Left ventricle myocardium inferior (tissue), 1 donor: ENCODE results near the gene PABPN1L. TPM values are rescaled to one million over a fixed set of nuclear protein-coding genes. Genes with fewer than 3 reads are reported as not detected.

ENCODE experiments used
- DNase-seq: peaks from one replicate; pipeline ENCODE4 v3.0.0-alpha.2; 2020
- H3K27ac ChIP-seq: fragments of 200-600 bp; replicated peaks from 2 replicates; pipeline ENCODE4 v1.8.0; 2021
- H3K27me3 ChIP-seq: fragments of 200-600 bp; 2 replicates; pipeline ENCODE4 v1.8.0; 2021; ENCODE audit warnings: low read depth
- H3K36me3 ChIP-seq: fragments of 200-600 bp; 2 replicates; pipeline ENCODE4 v1.8.0; 2021
- H3K4me1 ChIP-seq: fragments of 200-600 bp; 2 replicates; pipeline ENCODE4 v1.8.0; 2021
- H3K4me3 ChIP-seq: fragments of 200-600 bp; 2 replicates; pipeline ENCODE4 v1.8.0; 2021; ENCODE audit warnings: mild to moderate bottlenecking, moderate library complexity
- H3K9me3 ChIP-seq: fragments of 200-600 bp; replicated peaks from 2 replicates; pipeline ENCODE4 v1.8.0; 2021
- intact Hi-C: fragments of 100-400 bp; cut with micrococcal nuclease; formaldehyde crosslinking; loops from one replicate; pipeline ENCODE4 v1.11.0; 2022
- total RNA-seq: library from RNA; stranded (reverse); fragmentation: NEBNext Ultra II Directional; extraction: Animal tissue kit (Norgen Biotek cat#: 25700); gene quantifications from one replicate; pipeline ENCODE4 v1.2.1, GENCODE V29; 2021
- TF ChIP-seq, protein P1 (sequence below): fragments of 200-600 bp; IDR thresholded peaks from 2 replicates; pipeline ENCODE4 v1.8.0; 2021; ENCODE audit warnings: antibody characterized with exemption, mild to moderate bottlenecking, borderline replicate concordance
- donor health status: DM: no; HTN: yes; CAD: no; lungs with severe emphysema.

PABPN1L gene
- total RNA-seq, 1 donor from 2014 or later: not detected

GRCh38 chr16:88851616-88852015 is 14.8 kb downstream of the PABPN1L start:
- H3K27me3 ChIP-seq: no peaks in the 10 kb centered on the region
- H3K27ac ChIP-seq: no peak overlapping the region
- no peak for DNase-seq
- peaks cover 23% of the 10 kb centered on the region for H3K36me3 ChIP-seq
- intact Hi-C loops: no loop called here
- no peaks in the 10 kb centered on the region for H3K9me3 ChIP-seq
- TF ChIP-seq, protein P1, sequence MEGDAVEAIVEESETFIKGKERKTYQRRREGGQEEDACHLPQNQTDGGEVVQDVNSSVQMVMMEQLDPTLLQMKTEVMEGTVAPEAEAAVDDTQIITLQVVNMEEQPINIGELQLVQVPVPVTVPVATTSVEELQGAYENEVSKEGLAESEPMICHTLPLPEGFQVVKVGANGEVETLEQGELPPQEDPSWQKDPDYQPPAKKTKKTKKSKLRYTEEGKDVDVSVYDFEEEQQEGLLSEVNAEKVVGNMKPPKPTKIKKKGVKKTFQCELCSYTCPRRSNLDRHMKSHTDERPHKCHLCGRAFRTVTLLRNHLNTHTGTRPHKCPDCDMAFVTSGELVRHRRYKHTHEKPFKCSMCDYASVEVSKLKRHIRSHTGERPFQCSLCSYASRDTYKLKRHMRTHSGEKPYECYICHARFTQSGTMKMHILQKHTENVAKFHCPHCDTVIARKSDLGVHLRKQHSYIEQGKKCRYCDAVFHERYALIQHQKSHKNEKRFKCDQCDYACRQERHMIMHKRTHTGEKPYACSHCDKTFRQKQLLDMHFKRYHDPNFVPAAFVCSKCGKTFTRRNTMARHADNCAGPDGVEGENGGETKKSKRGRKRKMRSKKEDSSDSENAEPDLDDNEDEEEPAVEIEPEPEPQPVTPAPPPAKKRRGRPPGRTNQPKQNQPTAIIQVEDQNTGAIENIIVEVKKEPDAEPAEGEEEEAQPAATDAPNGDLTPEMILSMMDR: no peak
- H3K4me3 ChIP-seq: no peak overlapping the region
- H3K4me1 ChIP-seq: peaks cover 13% of the 10 kb centered on the region

DNA sequence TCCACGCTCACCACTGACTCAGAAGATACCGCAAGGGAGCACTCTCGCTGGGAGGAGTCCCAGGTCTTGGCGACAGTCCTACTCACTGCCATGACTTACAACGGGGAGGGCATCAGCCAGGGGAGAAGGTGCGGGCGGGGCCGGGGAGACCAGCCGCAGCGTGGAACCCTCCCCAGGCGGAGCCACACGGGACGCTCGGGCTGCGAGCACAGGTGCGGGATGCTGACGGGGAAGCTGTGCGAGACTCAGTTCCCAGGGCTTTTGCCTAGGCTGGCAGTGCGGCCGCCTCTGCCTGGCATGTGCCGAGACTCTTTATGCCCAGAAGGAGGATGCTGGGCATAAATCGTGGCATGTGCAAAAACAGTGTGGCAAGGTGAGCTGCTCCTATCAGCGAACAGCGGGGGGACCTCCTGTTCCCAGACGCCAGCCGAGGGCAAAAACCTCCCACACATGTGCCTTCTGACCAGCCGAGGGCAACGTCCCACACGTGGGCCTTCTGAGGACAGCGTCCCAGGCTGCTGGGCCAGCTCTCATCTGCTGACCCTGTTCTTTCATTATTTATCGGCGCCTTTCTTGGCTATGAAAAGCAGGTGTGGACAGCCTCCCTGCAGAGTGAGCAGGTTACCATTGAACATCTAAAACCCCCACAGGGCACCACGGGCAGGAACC is 15.8 kb downstream of the PABPN1L start:
- intact Hi-C loops: no loop called here
- Histone ChIP-seq H3K27me3 (no peaks in the 10 kb centered on the region), H3K9me3 (no peaks in the 10 kb centered on the region), H3K4me3 (no peak overlapping the region), H3K27ac (no peak overlapping the region), H3K4me1 (peaks cover 5% of the 10 kb centered on the region), H3K36me3 (peaks cover 23% of the 10 kb centered on the region)
- TF ChIP-seq, protein P1: no peak
- DNase-seq: no peak

- Histone ChIP-seq H3K4me3 (no peak overlapping the region), H3K27me3 (no peaks in the 10 kb centered on the region), H3K9me3 (no peaks in the 10 kb centered on the region), H3K27ac (no peak overlapping the region), H3K36me3 (peaks cover 26% of the 10 kb centered on the region), H3K4me1 (no peaks in the 10 kb centered on the region)
- TF ChIP-seq, protein P1: no peak
- DNase-seq: no peak
- intact Hi-C loops: no loop called here
Measured at GRCh38 chr16:88848557-88848956, 17.9 kb downstream of the PABPN1L start.

DNA sequence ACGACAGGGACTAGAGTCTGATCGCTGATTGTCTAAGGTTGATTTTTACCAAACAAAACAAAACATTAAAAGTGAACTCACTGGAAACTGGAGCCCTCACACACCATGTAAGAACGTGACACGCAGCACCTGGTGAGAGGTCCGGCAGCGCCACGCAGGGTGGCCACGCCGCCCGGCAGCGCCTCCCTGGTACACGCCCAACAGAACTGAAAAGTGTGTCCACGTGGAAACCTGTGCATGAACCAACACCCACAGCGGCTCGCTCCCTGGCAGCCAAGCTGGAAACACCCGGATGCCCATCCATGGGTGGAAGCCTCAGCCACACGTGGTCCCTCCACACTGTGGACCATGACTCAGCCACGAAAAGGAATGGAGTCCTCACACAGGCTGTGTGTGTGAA is 18.8 kb downstream of the PABPN1L start:
- H3K27ac ChIP-seq: no peak overlapping the region
- intact Hi-C loops: no loop called here
- H3K36me3 ChIP-seq: peaks cover 30% of the 10 kb centered on the region
- DNase-seq: no peak
- no peaks in the 10 kb centered on the region for H3K27me3 ChIP-seq
- TF ChIP-seq, protein P1: no peak
- no peaks in the 10 kb centered on the region for H3K4me1 ChIP-seq
- no peak overlapping the region for H3K4me3 ChIP-seq
- H3K9me3 ChIP-seq: no peaks in the 10 kb centered on the region

GRCh38 chr16:88846088-88846487 is 20.4 kb downstream of the PABPN1L start:
- Histone ChIP-seq H3K9me3 (no peaks in the 10 kb centered on the region), H3K4me1 (no peaks in the 10 kb centered on the region), H3K27ac (no peak overlapping the region), H3K4me3 (no peak overlapping the region), H3K27me3 (no peaks in the 10 kb centered on the region), H3K36me3 (peaks cover 33% of the 10 kb centered on the region)
- TF ChIP-seq, protein P1: no peak
- intact Hi-C loops: no loop called here
- no peak for DNase-seq
